Melanocyte of skin (primary cell): ENCODE results near the gene NR5A2. TPM values are rescaled to one million over a fixed set of nuclear protein-coding genes. Genes with fewer than 3 reads are reported as not detected.

ENCODE experiments used
- small RNA-seq, 2 donors: library from RNA; depleted of rRNA; stranded (forward); fragments of <200 nt; gene quantifications; one replicate each; pipeline ENCODE3, GENCODE V24; 2012
- total RNA-seq, 2 donors: library from RNA; depleted of rRNA; stranded (reverse); fragments of >200 nt; gene quantifications; 2 replicates each; pipeline ENCODE4 v1.2.3, GENCODE V29; 2012

Gene NR5A2
- under 1 TPM in 1 of 2 donors, not detected in 1; under 0.01 TPM for total RNA-seq

DNA sequence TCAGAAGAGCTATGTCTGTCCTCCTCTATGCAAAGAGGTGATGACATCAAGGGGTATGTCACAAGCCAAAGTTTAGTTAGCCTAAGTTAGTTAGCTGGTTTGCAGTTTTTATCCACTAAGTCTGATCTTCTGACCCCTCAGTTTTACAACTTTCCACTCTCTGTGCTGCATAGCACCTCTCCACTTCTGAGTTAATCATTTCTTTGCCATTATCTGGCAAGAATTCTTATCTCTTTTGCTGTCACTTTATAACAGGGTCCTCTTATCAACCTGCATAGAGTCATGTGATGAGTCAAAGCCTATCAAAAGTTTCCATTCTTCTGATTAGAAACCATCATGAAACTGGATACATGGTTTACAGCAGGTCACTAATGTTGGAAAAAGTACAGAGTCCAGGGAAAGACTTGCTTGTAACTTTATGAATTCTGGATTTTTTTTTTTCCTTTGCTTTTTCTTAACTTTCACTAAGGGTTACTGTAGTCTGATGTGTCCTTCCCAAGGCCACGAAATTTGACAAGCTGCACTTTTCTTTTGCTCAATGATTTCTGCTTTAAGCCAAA is at the start of gene NR5A2:
Gene NR5A2, plus strand, starts transcription at position 447 of the 560 bp plus-strand sequence. CDS start 138 bp downstream, outside the sequence.

Small RNA genes within 50 kb of the gene (small RNA-seq; reads per million reads assigned to genes)
- gene RNU6-570P (0 reads per million in 2 donors), gene RNU6-609P (0 reads per million in 2 donors), gene RNU6-716P (0.04 to 0.12 reads per million in 2 donors)
